Fibroblast of lung (primary cell): Measurements from ENCODE around the gene WDFY2. TPM values are rescaled to one million over a fixed set of nuclear protein-coding genes. Genes with fewer than 3 reads are reported as not detected.

Experiments
- DNase-seq, 2 donors: peaks; one replicate each; pipeline versions ENCODE4 v3.0.0 to v3.0.0-alpha.2; 2010; ENCODE audit warnings: low read depth in 2 of 2
- H2AFZ ChIP-seq: 2 replicates; pipeline ENCODE4 v1.5.1; 2012; ENCODE audit warnings: low read length, control low read depth, inconsistent platforms
- H3K27ac ChIP-seq: 2 replicates; pipeline ENCODE4 v1.5.1; 2011; ENCODE audit warnings: low read length, control low read depth; ENCODE audit not compliant: insufficient read depth
- H3K27me3 ChIP-seq: 2 replicates; pipeline ENCODE4 v1.5.1; 2011; ENCODE audit warnings: mild to moderate bottlenecking, low read length; ENCODE audit not compliant: control insufficient read depth, insufficient read depth
- H3K36me3 ChIP-seq: 2 replicates; pipeline ENCODE4 v1.5.1; 2011; ENCODE audit warnings: low read length; ENCODE audit not compliant: control insufficient read depth, insufficient read depth
- H3K4me1 ChIP-seq: 2 replicates; pipeline ENCODE4 v1.5.1; 2011; ENCODE audit warnings: low read length; ENCODE audit not compliant: control insufficient read depth, insufficient read depth; ENCODE audit errors: extremely low read depth
- H3K4me2 ChIP-seq: 2 replicates; pipeline ENCODE4 v1.5.1; 2011; ENCODE audit warnings: low read length, control low read depth; ENCODE audit not compliant: insufficient read depth; ENCODE audit errors: extremely low read depth
- H3K4me3 ChIP-seq, 4 experiments: fragments of 200-600 bp in 1 of 4; sonication (generic) in 1 of 4; replicated peaks in 1 of 4; 2 replicates each; pipeline ENCODE4 v1.5.1; 2011 to 2016; ENCODE audit warnings: low read length in 4 of 4, low read depth in 3 of 4, mild to moderate bottlenecking in 3 of 4, control low read depth in 2 of 4, inconsistent platforms in 1 of 4, mixed read lengths in 1 of 4; ENCODE audit not compliant: insufficient read depth in 1 of 4; ENCODE audit errors: control extremely low read depth in 1 of 4
- H3K79me2 ChIP-seq: 2 replicates; pipeline ENCODE4 v1.5.1; 2012; ENCODE audit warnings: mild to moderate bottlenecking, low read length, inconsistent platforms; ENCODE audit not compliant: control insufficient read depth, insufficient read depth
- H3K9ac ChIP-seq: 2 replicates; pipeline ENCODE4 v1.5.1; 2011; ENCODE audit warnings: mild to moderate bottlenecking, low read length, control low read depth; ENCODE audit not compliant: insufficient read depth
- H3K9me3 ChIP-seq: 2 replicates; pipeline ENCODE4 v1.5.1; 2012; ENCODE audit warnings: low read depth, low read length; ENCODE audit not compliant: control insufficient read depth, insufficient read depth
- H4K20me1 ChIP-seq: 2 replicates; pipeline ENCODE4 v1.5.1; 2011; ENCODE audit warnings: low read length; ENCODE audit not compliant: control insufficient read depth, insufficient read depth; ENCODE audit errors: extremely low read depth
- CTCF ChIP-seq, 2 donors: IDR thresholded peaks in 1 of 2; conservative IDR thresholded peaks in 1 of 2; 1 replicate in 1 of 2; 2 replicates in 1 of 2; pipeline ENCODE4 v1.5.1; 2011 to 2012; ENCODE audit warnings: low read length in 2 of 2, control low read depth in 1 of 2, inconsistent platforms in 1 of 2, low read depth in 1 of 2, mild to moderate bottlenecking in 1 of 2
- EZH2 ChIP-seq: IDR thresholded peaks from 2 replicates; pipeline ENCODE4 v1.5.1; 2012; ENCODE audit warnings: low read length, control low read depth, mild to moderate bottlenecking; ENCODE audit errors: missing control alignments
- polyA plus RNA-seq, 2 donors: library from polyadenylated mRNA; depleted of rRNA in 1 of 2; stranded (reverse) in 1 of 2; unstranded in 1 of 2; fragments of >200 nt; gene quantifications; 2 replicates each; pipeline ENCODE4 v1.2.1, GENCODE V29; 2011 to 2012; ENCODE audit warnings: missing spikeins in 1 of 2
- total RNA-seq: library from RNA; depleted of rRNA; stranded (reverse); fragments of >200 nt; gene quantifications from 2 replicates; pipeline ENCODE4 v1.2.1, GENCODE V29; 2014

The WDFY2 gene
- total and polyA plus RNA-seq, 2 donors (not counting 1 experiment from before 2014, with no cell fraction given) = 4.9 to 9.2 TPM

- TF ChIP-seq EZH2 = no peak
- no peak for TF ChIP-seq CTCF (conservative IDR thresholded peaks at IDR 0.05 in 1 of 2, IDR thresholded peaks at IDR 0.05 in 1 of 2; ENCODE audit: low read depth in 1 of 2, low read length in 2 of 2)
- Histone ChIP-seq H3K9ac (no peak overlapping the region), H3K4me1 (peaks cover 10% of the 10 kb centered on the region), H3K4me3 (no peak overlapping the region), H2AFZ (no peak overlapping the region), H4K20me1 (no peaks in the 10 kb centered on the region), H3K27me3 (no peaks in the 10 kb centered on the region), H3K4me2 (no peak overlapping the region), H3K27ac (no peak overlapping the region), H3K9me3 (no peaks in the 10 kb centered on the region), H3K79me2 (peaks cover 9% of the 10 kb centered on the region), H3K36me3 (no peaks in the 10 kb centered on the region)
- DNase-seq = peak in 1 of 2 donors; percentile 12
Observed at GRCh38 chr13:51668580-51669195, 84.4 kb downstream of the WDFY2 start.

- H3K79me2 ChIP-seq = peaks cover 10% of the 10 kb centered on the region
- H3K36me3 ChIP-seq = no peaks in the 10 kb centered on the region
- no peaks in the 10 kb centered on the region for H3K27me3 ChIP-seq
- no peaks in the 10 kb centered on the region for H3K4me1 ChIP-seq
- TF ChIP-seq CTCF (conservative IDR thresholded peaks at IDR 0.05 in 1 of 2, IDR thresholded peaks at IDR 0.05 in 1 of 2; ENCODE audit: low read depth in 1 of 2, low read length in 2 of 2) (no peak), EZH2 (no peak)
- H2AFZ ChIP-seq = no peak overlapping the region
- no peak overlapping the region for H3K4me3 ChIP-seq
- H3K4me2 ChIP-seq = no peak overlapping the region
- H4K20me1 ChIP-seq = no peaks in the 10 kb centered on the region
- peak in 1 of 2 donors; percentile 24 for DNase-seq
- H3K9ac ChIP-seq = no peak overlapping the region
- no peak overlapping the region for H3K27ac ChIP-seq
- no peaks in the 10 kb centered on the region for H3K9me3 ChIP-seq
Observed at GRCh38 chr13:51673165-51673564, 88.9 kb downstream of the WDFY2 start.

- Histone ChIP-seq H3K4me2 (no peak overlapping the region), H3K36me3 (no peaks in the 10 kb centered on the region), H3K27ac (no peak overlapping the region), H3K4me1 (no peaks in the 10 kb centered on the region), H3K9ac (no peak overlapping the region), H2AFZ (no peak overlapping the region), H3K27me3 (no peaks in the 10 kb centered on the region), H3K4me3 (no peak overlapping the region), H3K79me2 (peaks cover 10% of the 10 kb centered on the region), H3K9me3 (no peaks in the 10 kb centered on the region), H4K20me1 (no peaks in the 10 kb centered on the region)
- no peak for TF ChIP-seq EZH2
- TF ChIP-seq CTCF (conservative IDR thresholded peaks at IDR 0.05 in 1 of 2, IDR thresholded peaks at IDR 0.05 in 1 of 2; ENCODE audit: low read depth in 1 of 2, low read length in 2 of 2) = no peak
- DNase-seq = no peak
Observed at GRCh38 chr13:51674276-51674675, 90.0 kb downstream of the WDFY2 start.
